GM12878 (cell line): Measurements from ENCODE around the gene COL5A1.

Experiments
- CEBPB ChIP-seq, 2 experiments: fragments of 150-350 bp in 1 of 2; IDR thresholded peaks; 2 replicates each; pipeline ENCODE4 v1.6.1; 2012 to 2014; ENCODE audit warnings: low read depth in 2 of 2, low read length in 2 of 2, borderline replicate concordance in 1 of 2, inconsistent platforms in 1 of 2
- HDAC6 ChIP-seq: fragments of 200-600 bp; sonication (generic); IDR thresholded peaks from one replicate; pipeline ENCODE4 v1.8.0; 2017; ENCODE audit warnings: antibody characterized with exemption; ENCODE audit not compliant: unreplicated experiment
- POLR2A ChIP-seq: IDR thresholded peaks from 2 replicates; pipeline ENCODE4 v1.6.1; 2011; ENCODE audit warnings: low read depth, mild to moderate bottlenecking, low read length
- RBBP5 ChIP-seq: fragments of 200-600 bp; sonication (generic); conservative IDR thresholded peaks from 2 replicates; pipeline ENCODE4 v1.6.1; 2016
- RUNX3 ChIP-seq: IDR thresholded peaks from 2 replicates; pipeline ENCODE4 v1.6.1; 2012; ENCODE audit warnings: low read length, inconsistent platforms
- SPI1 ChIP-seq: IDR thresholded peaks from 2 replicates; pipeline ENCODE4 v1.6.1; 2011; ENCODE audit warnings: low read depth, mild to moderate bottlenecking, low read length, moderate library complexity, borderline replicate concordance; ENCODE audit not compliant: insufficient read depth
- YY1 ChIP-seq: IDR thresholded peaks from 2 replicates; pipeline ENCODE4 v1.6.1; 2011; ENCODE audit warnings: low read depth, mild to moderate bottlenecking, low read length
- TF ChIP-seq, protein P1 (sequence below): IDR thresholded peaks from 2 replicates; pipeline ENCODE4 v1.6.1; 2011; ENCODE audit warnings: low read depth, low read length, improper control_type of control experiment, borderline replicate concordance

GRCh38 chr9:134869554-134870300 lies 228.1 kb downstream of the COL5A1 start:
- no peak for TF ChIP-seq POLR2A
- no peak for TF ChIP-seq RBBP5
- no peak for TF ChIP-seq CEBPB (IDR thresholded peaks at IDR 0.05; ENCODE audit: borderline replicate concordance in 1 of 2, low read depth in 2 of 2, low read length in 2 of 2)
- no peak for TF ChIP-seq YY1
- no peak for TF ChIP-seq HDAC6
- no peak for TF ChIP-seq SPI1
- TF ChIP-seq, protein P1, sequence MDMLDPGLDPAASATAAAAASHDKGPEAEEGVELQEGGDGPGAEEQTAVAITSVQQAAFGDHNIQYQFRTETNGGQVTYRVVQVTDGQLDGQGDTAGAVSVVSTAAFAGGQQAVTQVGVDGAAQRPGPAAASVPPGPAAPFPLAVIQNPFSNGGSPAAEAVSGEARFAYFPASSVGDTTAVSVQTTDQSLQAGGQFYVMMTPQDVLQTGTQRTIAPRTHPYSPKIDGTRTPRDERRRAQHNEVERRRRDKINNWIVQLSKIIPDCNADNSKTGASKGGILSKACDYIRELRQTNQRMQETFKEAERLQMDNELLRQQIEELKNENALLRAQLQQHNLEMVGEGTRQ = no peak
- no peak for TF ChIP-seq RUNX3
